NCI-H748 treated with DMSO at 0.1 percent for 48 hours (cell line): ENCODE results near the gene NGB.

ENCODE experiments used
- DNase-seq: peaks from one replicate; lab custom pipeline; 2025; lab: John Stamatoyannopoulos, UW

NGB gene

DNA sequence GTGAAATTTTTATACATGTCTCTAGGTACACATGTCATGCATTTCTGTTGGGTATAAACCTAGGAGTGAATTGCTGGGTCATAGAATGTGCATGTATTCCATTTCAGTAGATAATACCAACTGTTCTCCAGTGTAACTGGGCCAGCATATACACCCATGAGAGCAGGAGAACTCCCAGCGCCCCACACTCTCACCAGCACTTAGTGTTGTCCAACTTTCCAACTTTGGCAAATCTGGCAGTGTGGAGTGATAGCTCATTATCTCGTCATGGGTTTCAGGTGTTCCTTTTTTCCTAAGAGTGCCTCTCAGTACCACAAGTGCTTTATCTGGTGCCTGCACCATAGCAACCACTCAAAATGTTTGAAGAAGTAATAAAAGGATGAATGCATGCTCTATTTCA is 40.1 kb downstream of the NGB start:
- no peak for DNase-seq

DNA sequence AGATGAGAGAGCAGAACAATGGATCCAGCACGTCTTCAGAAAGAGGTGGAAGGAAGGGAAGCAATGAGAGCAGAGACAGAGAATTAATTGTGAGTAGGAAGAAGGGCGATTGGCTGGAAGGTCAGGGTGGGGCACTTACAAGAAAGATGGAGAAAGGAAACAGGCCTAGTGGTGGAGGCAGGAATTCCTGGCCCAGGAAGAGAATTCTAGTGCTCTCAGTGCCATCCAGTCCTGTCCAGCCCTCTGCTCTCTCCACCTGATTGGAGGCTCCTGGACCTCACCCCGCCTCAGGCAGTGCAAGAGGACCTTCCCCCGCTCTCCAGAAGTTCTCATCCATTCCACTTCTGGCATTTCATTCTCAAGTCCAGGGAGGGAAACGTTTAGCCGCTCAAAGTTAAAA is 43.0 kb downstream of the NGB start:
- DNase-seq, result no peak

DNA sequence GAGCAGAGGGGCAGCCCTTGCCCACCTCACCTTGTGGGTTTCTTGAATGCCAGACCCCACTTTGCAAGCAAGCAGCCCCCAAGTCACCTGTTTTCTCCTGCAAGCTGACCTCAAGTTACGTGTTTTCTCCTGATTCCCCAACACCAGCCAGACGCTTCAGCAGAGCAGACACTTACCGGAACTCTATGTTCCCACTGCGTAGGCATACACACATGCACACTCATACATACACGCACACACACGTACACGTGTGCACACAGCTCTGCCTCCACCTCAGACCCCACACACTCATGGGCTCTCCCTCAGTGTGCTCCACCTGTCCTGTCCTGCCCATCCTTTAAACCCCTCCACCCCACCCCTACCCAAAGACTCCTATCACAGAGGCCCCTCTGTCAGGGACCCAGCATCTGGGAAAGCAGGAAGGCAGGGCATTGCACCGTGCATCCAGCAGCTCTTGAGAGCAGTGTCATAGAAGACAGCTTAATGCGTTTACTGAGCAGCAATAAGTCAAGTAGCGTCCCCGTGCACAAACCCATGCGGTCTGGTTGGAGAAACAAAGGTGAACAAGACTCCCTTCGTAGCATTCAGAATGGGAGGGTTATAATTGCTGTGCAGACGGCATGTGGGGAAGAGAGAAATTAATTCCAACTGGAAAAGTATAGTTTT is 45.0 kb downstream of the NGB start:
- DNase-seq, result no peak

DNA sequence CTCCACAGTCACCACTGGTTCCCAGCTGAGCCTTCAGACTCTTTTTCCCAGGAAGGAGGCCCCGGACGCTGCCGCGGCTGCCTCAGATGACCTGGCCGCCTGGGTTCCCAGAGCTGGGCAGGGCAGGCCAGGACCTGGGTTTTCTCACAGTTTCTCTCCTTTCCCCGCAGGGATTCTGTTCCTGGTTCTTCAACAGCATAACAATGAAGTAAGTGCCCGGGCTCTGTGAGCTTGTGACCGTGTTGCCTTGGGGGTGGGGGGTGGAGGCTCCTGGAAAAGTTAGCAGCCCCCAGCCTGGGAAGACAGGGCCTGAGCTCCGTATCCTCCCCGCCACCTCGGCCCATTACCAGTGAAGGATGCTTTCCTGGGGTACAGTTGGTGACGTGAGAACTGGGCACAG is 45.8 kb downstream of the NGB start:
- no peak for DNase-seq

DNA sequence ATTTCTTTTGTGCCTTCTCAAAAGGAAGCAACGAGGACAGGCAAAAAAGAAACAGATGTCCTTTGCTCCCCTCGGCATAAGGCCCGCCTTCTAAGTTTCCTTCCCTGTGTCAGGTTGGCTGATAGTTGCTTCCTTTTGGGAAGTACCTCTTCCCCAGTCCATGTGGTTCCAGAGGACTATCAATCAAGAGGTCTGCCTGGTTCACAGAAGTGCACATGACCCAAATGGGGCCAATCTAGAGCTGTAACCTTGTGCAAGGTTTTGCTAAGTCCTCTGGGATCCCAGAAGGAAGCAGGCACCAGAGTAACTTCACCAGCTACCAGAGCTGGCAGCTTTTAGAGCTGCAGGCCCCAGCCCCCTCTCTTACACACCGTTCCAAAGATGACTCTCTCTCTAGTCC is 46.8 kb downstream of the NGB start:
- no peak for DNase-seq

DNA sequence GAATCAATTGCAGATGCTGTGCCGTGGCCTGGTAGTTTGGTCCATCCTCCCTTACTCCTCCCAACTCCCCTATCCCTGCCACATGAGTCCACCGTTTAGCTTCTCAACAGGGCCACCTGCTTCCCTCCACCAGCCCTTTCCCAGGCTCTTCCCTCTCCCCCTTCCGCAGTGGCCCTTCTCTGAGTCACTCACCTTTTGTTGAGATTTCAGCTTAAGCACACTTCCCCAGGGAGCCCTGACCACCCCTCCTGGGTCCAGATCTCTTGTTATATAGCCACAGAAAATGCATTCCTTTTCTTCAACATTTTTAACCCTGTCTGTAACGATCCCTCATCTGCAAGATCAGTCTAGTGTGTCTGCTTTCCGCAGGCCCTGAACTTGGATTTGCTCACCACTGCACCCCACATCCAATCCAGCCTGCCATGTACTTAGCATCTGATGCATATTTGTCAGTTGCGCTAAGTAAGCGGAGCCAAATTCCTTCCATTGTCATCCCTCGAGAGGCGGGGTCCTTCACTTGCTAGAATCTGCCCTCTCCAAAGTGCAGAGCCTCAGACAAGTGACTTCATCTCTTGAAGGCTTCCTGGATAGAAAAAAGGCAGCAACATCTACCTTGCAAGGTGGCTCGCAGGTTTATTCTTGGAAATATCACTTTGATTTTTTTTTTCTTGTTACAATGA is 48.3 kb downstream of the NGB start:
- no peak for DNase-seq

DNA sequence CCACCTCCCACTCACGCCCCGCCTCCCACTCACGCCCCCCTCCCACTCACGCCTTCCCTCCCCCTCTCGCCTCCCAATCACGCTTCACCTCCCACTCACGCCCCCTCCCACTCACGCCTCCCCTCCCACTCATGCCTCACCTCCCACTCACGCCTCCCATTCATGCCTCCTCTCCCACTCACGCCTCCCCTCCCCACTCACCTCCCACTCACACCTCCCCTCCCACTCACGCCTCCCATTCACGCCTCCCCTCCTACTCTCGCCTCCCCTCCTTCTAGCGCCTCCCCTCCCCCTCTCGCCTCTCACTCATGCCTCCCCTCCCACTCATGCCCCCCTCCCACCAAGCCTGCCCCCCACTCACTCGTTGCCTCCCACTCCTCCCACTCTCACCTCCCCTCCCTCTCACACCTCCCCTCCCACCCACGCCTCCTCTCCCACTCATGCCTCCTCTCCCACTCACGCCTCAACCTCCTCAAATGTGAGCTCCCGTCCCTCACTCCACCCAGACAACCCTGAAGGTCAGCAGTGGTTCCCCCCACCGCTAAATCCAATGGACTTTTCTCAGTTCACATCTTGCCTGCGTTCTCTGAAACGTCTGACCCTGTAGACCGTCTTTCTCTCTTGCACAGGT is 49.6 kb downstream of the NGB start:
- DNase-seq, result no peak

DNA sequence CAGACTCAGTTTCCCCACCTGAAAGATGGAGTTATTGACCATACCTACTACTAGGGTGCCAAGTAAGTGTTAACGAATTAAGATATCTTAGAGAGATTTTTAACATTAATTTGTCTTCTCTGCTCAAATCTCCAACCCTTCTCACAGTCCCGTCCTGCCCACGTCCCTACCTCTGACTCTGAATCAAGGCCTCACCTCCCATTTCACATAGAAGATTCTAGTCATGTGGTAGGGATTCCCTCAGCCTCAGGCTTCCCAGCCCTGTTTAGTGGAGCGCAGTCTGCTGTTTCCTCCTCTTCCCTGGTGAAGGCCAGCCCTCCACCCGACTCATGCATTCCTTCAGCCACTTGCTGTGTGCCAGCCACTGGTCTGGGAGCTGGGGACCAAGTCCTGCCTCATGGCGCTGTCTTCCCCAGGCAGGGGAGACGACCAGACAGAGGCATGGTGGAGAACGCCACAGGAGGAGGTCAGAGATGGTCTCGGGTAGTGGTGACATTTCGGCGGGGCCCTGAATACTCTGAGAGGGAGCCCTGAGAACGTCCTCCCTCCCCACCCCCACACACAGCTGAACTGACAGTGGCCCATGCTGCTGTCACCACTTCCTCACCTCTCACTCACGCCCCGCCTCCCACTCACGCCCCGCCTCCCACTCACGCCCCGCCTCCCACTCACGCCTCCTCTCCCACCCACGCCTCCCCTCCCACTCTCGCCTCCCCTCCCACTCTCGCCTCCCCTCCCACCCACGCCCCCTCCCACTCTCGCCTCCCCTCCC is 50.6 kb downstream of the NGB start:
- DNase-seq, result no peak

DNA sequence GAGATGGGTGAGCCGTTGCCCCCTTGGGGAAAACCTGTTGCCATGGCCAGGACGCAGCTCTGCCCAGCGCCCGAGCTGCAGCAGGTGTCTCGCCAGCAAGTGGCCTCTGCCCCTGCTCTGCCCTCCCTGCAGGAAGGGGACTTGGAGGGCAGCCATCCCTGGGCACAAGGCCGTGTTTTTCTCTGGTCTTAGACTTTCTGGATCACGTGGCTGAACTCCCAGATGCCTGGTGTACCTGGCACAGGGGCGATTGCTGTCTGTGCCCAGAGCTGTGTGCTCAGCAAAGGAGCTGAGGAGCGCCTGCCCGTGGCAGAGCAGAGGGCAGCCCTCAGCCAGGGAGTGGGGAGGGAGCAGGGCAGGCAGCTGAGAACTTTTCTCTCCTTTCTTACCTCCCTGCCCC is 51.4 kb downstream of the NGB start:
- no peak for DNase-seq

DNA sequence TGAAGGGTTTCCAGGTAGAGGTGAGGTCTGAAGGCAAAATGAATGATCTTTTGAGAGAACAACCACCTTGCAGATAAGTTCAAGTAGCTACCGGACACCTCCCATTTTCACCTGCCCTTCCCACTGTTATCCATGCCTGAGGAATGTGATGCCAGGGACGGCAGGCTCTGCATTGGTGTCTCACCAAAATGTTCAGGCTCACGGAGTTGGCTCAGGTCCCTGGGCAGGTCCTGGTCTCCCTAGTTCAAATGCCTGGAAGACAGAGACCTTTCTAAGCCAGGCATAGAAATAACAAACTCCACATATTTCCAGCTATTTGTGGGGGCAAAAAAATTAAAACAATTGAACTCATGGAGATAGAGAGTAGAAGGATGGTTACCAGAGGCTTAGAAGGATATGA is 53.5 kb downstream of the NGB start:
- no peak for DNase-seq
